ENCODE measurements around the gene NOVA1.

The NOVA1 gene

DNA sequence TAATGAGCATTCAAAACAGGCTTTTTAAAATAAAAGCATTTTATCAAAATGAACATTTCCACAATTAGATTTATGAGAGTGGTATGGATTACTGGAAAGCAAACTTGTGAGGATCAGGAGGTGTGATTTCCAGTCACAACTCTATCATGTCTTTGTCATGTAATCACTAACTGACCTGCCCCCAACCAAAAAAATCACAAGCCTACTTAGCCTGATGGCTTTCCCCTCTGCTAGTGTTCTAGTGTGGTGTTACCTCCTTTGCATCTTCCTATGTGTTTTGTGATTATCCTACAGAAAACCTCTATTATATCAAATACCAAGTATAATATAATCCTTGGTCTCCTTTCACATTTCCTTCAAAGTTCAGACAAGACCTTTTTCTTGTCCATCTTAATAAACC lies 168.6 kb downstream of the NOVA1 start:
- no peak for DNase-seq

DNA sequence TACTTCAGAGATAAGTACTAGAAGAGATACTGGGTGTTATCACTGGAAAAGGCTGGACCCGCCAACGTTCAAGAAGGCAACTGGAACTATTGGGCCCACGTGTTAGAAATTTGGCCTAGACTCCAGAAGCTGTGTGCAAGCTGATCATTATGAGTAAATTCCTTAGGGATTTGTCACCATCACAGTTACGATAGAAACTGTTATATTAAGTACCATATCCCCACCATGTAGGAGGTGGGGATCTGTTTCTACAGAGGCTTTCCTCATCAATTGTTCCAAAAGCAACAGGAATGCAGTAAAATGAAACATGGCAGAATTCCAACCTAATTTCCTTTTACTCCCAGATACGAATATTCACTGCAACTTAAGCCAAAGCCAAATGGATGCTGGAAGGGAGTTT lies 170.7 kb downstream of the NOVA1 start:
- DNase-seq = no peak

- no peak for DNase-seq
Observed at GRCh38 chr14:26424537-26424936, 173.3 kb downstream of the NOVA1 start.

GRCh38 chr14:26415618-26416123 lies 182.2 kb downstream of the NOVA1 start:
- DNase-seq = no peak

DNA sequence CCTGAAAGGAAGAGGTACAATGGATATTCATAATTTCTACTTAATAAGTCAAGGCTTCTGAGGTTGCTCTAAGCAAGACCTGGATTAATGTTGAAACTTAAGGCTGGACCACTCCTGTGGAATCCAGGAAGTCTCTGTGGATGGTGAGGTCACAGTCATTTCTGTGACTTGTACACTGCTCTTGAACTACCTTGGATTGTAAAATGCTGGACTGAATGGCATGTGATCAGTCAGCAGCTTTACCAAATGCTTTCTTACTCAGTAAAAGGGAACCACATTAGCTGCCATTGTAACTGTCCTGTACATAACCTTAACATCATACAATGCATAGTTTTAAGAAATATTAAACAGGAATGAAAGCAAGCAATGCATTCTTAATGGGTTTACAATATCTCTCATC lies 182.9 kb downstream of the NOVA1 start:
- no peak for DNase-seq

DNA sequence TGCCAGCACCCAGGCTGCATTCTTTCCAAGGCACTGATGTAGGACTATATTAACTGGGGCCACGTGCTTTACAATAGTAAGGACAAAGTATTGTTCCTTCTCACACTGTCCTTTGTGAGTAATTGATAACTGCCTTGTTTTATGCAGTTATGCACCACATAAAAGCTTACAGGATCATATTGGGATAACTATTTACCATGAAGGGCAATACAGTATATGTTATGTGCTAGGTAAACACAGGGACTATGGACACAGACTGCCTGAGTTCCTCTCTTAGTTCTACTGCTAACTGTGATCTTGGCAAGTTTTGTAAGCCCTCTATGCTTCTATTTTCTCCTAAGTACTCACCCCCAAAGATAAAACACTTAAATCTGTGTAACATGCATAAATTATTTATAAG lies 183.7 kb downstream of the NOVA1 start:
- DNase-seq = no peak

DNA sequence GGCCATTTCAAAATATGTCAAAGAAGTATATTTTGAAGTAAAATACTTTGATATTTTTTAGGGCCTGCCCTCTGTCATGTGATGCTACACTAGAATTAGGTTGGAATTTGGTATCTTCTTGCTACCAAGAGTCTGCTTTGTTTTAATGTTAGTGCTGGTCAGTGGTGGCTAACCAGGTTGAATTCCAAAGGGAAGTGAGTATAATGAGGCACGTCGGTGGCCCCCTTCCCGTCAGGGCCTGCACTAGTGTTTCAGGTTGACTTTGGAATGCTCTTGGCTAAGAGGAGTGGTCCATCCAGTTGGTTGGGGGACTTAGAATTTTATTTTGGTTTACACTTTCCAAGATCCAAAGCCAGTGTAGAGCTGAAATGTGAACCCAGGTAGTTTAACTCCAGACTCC lies 185.4 kb downstream of the NOVA1 start:
- no peak for DNase-seq

GRCh38 chr14:26410189-26410685 lies 187.6 kb downstream of the NOVA1 start:
- no peak for DNase-seq

- DNase-seq = no peak
Observed at GRCh38 chr14:26404927-26405326, 192.9 kb downstream of the NOVA1 start.

DNA sequence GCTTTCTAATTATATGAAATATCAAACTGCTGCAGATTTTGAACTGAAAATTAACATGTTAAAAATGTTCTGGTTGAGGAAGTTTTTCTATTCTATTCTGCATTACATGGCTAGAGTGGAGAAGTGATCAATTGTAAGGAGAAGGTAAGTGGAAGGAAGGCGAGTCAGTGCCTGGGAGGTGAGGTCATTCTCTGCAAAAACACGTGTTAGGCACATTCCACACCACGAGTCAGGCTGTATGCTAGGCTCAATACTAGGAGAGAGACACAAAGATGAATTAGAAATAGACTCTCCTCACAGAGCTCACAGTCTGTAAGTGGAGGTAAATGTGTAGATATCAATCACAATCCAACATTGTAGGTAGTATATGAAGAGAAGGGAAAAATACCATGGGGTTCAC lies 194.1 kb downstream of the NOVA1 start:
- no peak for DNase-seq

DNA sequence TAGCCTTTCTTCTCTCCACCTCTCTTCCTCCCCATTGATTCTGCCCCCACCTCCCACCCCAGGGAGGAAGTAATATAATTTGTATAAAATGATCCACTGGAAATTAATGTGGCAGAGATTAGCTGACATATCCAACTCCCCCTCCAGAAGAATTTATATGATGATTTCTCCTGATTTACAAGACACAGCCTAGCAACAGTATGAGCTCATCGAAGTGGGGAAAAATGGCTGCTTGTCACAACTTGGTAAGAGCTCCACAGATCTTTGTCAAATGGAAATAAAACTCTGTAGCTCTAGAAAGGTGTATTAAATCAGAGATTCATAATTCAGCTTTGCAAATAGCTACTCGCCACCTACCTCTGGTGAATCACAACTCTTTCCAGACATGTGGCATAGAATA lies 195.7 kb downstream of the NOVA1 start:
- DNase-seq = no peak

GRCh38 chr14:26401179-26401968 lies 196.5 kb downstream of the NOVA1 start:
- DNase-seq = no peak

- DNase-seq = no peak
Observed at GRCh38 chr14:26400373-26400772, 197.5 kb downstream of the NOVA1 start.

- no peak for DNase-seq
Observed at GRCh38 chr14:26398616-26399015, 199.2 kb downstream of the NOVA1 start.

Measured in stimulated activated CD4-positive, alpha-beta T cell treated with anti-CD3 and anti-CD28 coated beads, Interleukin-4, amount 100 ng/mL, for 1 hour (primary cell).